Testis (tissue), 2 donors: ENCODE measurements around the gene FGFR3.

Experiments used
- CTCF ChIP-seq, 3 experiments: fragments of 450-650 bp in 2 of 3; fragments of 200-600 bp in 1 of 3; sonication (generic) in 1 of 3; IDR thresholded peaks; one replicate each; pipeline ENCODE4 v1.5.1; 2016 to 2019; ENCODE audit warnings: antibody characterized with exemption in 3 of 3, mild to moderate bottlenecking in 2 of 3, moderate library complexity in 1 of 3
- POLR2A ChIP-seq: fragments of 450-650 bp; IDR thresholded peaks from one replicate; pipeline ENCODE4 v1.6.1; 2017; ENCODE audit warnings: antibody characterized with exemption, mild to moderate bottlenecking, moderate library complexity

- no peak for TF ChIP-seq CTCF (IDR thresholded peaks at IDR 0.05)
- no peak for TF ChIP-seq POLR2A
Observed at GRCh38 chr4:1768367-1769034, 24.6 kb upstream of the FGFR3 start.
